Activated T-cell treated with anti-CD3 and anti-CD28 coated beads, Interleukin-2, amount 50 U/mL, for 72 hours (primary cell): ENCODE measurements around the gene PEX14. TPM values are rescaled to one million over a fixed set of nuclear protein-coding genes. Genes with fewer than 3 reads are reported as not detected.

Experiments
- total RNA-seq, 2 donors: library from RNA; stranded (reverse); gene quantifications; one replicate each; pipeline ENCODE4 v1.2.3, GENCODE V29; 2022

PEX14 gene
- total RNA-seq, 2 donors from 2014 or later = 25.7 to 30.2 TPM

Other genes with a start within 250 kb of the PEX14 start
- 10 to 100 TPM; 66.7 to 78.8 TPM for gene PGD, start 75.9 kb upstream of the PEX14 start, total RNA-seq
- gene CENPS, start 44.5 kb upstream of the PEX14 start, total RNA-seq = 10 to 100 TPM; 15.7 to 16.8 TPM
- under 1 TPM in 1 of 2 donors, not detected in 1; 0.69 TPM for gene CORT, start 24.9 kb upstream of the PEX14 start, total RNA-seq
- gene DFFA, start 2.4 kb upstream of the PEX14 start, total RNA-seq = 10 to 100 TPM; 26.4 to 27.1 TPM